CD4-positive, alpha-beta T cell treated with Interleukin-10 for 1 hour (primary cell): ENCODE measurements around the gene FICD.
A peak's percentile ranks its signal among the peaks of the same experiment; 100 is the strongest.
"Not testable (repeated sequence)": the region's sequence is repeated elsewhere in the genome, so short reads cannot be mapped to it uniquely, and the experiment has no call there.

Experiments
- DNase-seq: peaks from one replicate; pipeline ENCODE4 v3.0.0-alpha.2; 2020

FICD gene

GRCh38 chr12:108514973-108515814 lies at the start of gene FICD:
Gene FICD, plus strand, starts transcription at chr12:108515277. Its CDS starts 1,696 bp downstream, at chr12:108516973.
- DNase-seq = peak; percentile 99

- DNase-seq = no peak
Measured at GRCh38 chr12:108465417-108465816, 49.7 kb upstream of the FICD start.

GRCh38 chr12:108468196-108468968 lies 46.7 kb upstream of the FICD start:
- DNase-seq = peak; percentile 15

GRCh38 chr12:108473400-108474055 lies 41.5 kb upstream of the FICD start:
- no peak for DNase-seq

- no peak for DNase-seq
Measured at GRCh38 chr12:108475396-108475795, 39.7 kb upstream of the FICD start.

GRCh38 chr12:108477055-108477880 lies 37.8 kb upstream of the FICD start:
- DNase-seq = no peak

GRCh38 chr12:108477881-108478259 lies 37.2 kb upstream of the FICD start:
- DNase-seq = no peak

- DNase-seq = no peak
Measured at GRCh38 chr12:108478611-108479206, 36.4 kb upstream of the FICD start.

- DNase-seq = no peak
Measured at GRCh38 chr12:108479364-108480070, 35.6 kb upstream of the FICD start.

GRCh38 chr12:108482717-108483212 lies 32.3 kb upstream of the FICD start:
- no peak for DNase-seq

GRCh38 chr12:108483213-108484059 lies 31.6 kb upstream of the FICD start:
- no peak for DNase-seq

GRCh38 chr12:108484431-108484830 lies 30.6 kb upstream of the FICD start:
- DNase-seq = no peak

GRCh38 chr12:108484845-108485244 lies 30.2 kb upstream of the FICD start:
- no peak for DNase-seq

- DNase-seq = not testable (repeated sequence)
Measured at GRCh38 chr12:108485371-108485770, 29.7 kb upstream of the FICD start.

- not testable (repeated sequence) for DNase-seq
Measured at GRCh38 chr12:108487029-108487428, 28.0 kb upstream of the FICD start.

GRCh38 chr12:108491256-108491655 lies 23.8 kb upstream of the FICD start:
- DNase-seq = no peak

GRCh38 chr12:108495054-108495453 lies 20.0 kb upstream of the FICD start:
- peak; percentile 36 for DNase-seq

GRCh38 chr12:108495823-108496579 lies 19.1 kb upstream of the FICD start:
- no peak for DNase-seq

- DNase-seq = no peak
Measured at GRCh38 chr12:108498136-108498535, 16.9 kb upstream of the FICD start.

GRCh38 chr12:108502922-108503321 lies 12.2 kb upstream of the FICD start:
- DNase-seq = no peak
